Fibroblast of mammary gland (primary cell): ENCODE measurements around the gene PRKAG2.
"Not testable (repeated sequence)": the region's sequence is repeated elsewhere in the genome, so short reads cannot be mapped to it uniquely, and the experiment has no call there.

ENCODE experiments used
- DNase-seq: peaks from one replicate; pipeline ENCODE4 v3.0.0-alpha.2; 2010; ENCODE audit warnings: low read depth
- H3K4me3 ChIP-seq: 2 replicates; pipeline ENCODE4 v1.5.1; 2011; ENCODE audit warnings: low read depth, mild to moderate bottlenecking, low read length, moderate library complexity; ENCODE audit not compliant: control insufficient read depth
- TF ChIP-seq, protein P1 (sequence below): conservative IDR thresholded peaks from 2 replicates; pipeline ENCODE4 v1.5.1; 2011; ENCODE audit warnings: low read depth, low read length, inconsistent platforms; ENCODE audit not compliant: control insufficient read depth, insufficient read depth

Gene PRKAG2

DNA sequence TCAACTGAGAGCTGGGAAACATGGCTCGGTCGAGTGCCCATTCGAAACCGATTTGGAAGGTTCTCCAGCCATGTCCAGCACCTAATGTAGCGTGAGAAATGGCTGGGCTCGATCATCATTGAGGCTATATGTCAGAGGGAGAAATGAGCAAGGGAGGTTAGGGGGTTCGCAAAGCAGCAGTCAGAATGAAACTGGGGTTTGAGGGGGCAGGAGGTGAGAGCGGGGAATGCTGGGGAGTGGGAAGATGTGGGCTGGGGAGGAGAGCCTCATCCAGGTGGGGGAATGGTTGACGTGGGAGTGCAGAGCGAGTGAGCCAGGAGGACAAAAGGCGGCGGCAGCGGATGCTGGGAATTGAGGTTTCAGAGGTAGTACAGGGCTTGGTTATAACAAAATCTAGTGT, 44.5 kb upstream of the PRKAG2 start:
- TF ChIP-seq, protein P1, sequence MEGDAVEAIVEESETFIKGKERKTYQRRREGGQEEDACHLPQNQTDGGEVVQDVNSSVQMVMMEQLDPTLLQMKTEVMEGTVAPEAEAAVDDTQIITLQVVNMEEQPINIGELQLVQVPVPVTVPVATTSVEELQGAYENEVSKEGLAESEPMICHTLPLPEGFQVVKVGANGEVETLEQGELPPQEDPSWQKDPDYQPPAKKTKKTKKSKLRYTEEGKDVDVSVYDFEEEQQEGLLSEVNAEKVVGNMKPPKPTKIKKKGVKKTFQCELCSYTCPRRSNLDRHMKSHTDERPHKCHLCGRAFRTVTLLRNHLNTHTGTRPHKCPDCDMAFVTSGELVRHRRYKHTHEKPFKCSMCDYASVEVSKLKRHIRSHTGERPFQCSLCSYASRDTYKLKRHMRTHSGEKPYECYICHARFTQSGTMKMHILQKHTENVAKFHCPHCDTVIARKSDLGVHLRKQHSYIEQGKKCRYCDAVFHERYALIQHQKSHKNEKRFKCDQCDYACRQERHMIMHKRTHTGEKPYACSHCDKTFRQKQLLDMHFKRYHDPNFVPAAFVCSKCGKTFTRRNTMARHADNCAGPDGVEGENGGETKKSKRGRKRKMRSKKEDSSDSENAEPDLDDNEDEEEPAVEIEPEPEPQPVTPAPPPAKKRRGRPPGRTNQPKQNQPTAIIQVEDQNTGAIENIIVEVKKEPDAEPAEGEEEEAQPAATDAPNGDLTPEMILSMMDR = no peak
- no peak for DNase-seq
- H3K4me3 ChIP-seq = no peak overlapping the region

DNA sequence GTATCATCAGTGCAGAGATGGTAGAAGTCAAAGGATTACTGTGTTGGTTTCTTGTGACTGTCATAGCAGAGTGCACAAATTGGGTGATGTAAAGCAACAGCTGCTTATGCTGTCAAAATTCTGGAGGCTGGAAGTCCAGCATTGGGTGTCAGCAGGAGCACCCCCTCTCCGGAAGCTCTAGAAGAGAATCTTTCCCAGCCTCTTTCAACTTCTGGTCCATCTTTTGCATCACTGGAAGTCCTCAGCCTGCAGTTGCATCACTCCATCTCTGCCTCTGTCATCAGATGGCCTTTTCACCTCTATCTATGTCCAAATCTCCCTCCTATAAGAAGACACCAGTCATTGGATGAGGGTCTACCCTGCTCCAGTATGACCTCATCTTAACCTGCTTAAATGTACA, 43.6 kb upstream of the PRKAG2 start:
- DNase-seq = no peak
- TF ChIP-seq, protein P1 = no peak
- no peak overlapping the region for H3K4me3 ChIP-seq

DNA sequence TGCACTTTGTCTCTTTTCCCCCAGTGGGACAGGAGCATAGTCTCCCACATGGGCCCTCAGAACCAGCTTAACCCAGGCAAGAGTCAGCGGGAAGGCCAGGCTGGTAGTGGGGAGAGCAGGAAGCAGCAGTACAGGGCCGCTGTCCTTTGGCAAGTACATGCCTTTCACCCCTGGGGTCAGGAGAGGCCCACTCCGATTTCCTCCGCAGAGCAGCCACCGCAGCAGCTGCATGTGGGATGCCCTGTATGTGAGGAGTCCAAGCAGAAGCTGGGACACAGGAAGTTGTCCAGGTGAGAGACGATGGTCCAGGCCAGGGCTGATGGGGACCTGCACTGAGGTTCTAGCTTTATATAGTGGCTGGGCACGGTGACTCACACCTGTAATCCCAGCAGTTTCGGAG, 42.7 kb upstream of the PRKAG2 start:
- TF ChIP-seq, protein P1 = no peak
- no peak for DNase-seq
- H3K4me3 ChIP-seq = no peak overlapping the region

DNA sequence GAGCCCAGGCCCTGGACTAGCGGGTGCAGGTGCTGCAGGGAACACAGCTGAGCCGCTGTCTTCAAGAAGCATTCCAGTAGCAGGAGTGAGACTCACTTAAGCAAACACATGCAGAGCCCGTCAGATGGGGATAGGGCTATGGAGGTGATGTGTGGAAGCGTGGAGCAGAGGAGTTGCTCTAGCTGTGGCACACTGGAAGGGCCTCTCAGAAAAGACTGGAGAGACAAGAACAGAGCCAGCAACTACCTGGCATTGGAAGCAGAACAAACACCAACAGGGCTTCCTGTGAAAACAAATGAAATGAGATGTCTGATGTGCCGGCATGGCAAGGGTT, 41.6 kb upstream of the PRKAG2 start:
- no peak for DNase-seq
- TF ChIP-seq, protein P1 = no peak
- no peak overlapping the region for H3K4me3 ChIP-seq

DNA sequence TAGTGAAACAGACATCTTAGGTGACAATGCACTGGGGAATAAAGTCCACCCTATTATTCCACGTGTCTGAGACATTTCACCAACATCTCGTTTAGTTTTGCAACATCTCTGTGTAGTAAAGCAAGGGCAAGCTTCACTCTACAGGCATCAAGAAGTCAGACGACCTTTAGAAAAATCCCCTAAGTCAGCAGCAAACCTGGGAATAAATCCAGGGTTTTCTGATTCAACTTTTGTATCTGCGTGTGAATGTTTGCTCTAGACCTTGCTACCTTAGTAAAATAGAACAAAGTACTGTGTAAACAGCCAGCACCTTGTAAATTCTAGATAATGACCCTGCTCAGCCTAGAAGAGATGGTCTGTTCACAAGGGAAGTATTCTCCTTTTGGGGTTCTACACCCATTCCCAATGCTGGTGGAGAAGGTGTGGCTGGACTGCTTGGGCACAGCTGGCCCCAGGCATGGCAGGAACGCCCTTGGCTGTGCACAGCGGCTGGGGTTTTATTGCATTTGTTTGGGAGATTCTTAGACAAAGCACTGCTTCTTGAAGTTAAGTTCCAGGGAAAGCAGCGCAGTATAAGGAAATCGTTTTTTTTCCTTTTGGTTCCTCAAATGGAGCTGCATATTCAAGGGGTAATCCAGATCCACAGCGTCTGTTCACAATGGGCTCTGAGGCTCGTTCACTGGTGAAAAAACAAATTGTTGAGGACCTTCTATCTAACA, 41.0 kb upstream of the PRKAG2 start:
- TF ChIP-seq, protein P1 = no peak
- H3K4me3 ChIP-seq = no peak overlapping the region
- peak; percentile 33 for DNase-seq

DNA sequence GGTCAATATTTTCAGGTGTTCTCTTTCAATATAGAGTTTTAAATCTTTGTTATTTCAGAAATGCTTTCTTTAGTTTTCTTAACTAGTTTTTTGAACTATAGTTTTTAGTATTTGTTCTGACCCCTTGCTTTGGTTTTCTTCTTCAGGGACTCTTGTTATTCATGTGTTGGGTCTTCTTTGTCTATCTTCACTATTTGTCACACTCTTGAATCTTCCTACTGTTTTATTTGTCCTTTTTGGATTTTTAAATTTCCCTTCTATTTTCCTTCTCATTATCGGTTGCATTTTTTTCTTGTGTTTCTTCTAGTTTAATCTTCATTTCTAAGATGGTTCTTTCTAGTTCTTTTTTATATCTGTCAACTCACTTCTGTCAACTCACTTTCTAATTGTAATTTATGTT, 37.1 kb upstream of the PRKAG2 start:
- no peak for DNase-seq
- TF ChIP-seq, protein P1 = no peak
- no peak overlapping the region for H3K4me3 ChIP-seq

DNA sequence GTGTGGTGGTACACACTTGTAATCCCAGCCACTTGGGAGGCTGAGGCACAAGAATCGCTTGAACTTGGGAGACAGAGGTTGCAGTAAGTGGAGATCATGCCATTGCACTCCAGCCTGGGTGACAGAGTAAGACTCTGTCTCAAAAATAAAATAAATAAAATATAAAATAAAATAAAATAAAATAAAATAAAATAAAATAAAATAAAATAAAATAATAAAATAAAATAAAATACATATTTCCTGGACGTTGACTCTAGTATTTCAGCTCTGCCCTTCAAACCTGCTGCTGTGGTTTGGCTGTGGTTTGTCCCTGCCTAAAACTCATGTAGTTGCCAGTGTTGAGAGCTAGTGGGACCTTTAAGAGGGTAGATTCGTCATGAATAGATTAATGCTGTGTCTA, 33.7 kb upstream of the PRKAG2 start:
- H3K4me3 ChIP-seq = not testable (repeated sequence)

DNA sequence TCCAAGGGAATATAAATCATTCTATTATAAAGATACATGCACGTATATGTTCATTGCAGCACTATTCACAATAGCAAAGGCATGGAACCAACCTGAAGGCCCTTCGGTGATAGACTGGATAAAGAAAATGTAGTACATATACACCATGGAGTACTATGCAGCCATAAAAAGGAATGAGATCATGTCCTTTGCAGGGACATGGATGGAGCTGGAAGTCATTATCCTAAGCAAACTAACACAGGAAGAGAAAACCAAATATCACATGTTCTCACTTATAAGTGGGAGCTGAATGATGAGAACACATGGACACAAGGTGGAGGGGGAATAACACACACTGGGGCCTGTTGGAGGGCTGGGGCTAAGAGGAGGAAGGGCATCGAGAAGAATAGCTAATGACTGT, 30.2 kb upstream of the PRKAG2 start:
- DNase-seq = not testable (repeated sequence)

More for the DNA sequence above, 33.7 kb upstream of the PRKAG2 start:
- not testable (repeated sequence) for DNase-seq

More for the DNA sequence above, 30.2 kb upstream of the PRKAG2 start:
- not testable (repeated sequence) for H3K4me3 ChIP-seq
